HCEC 1CT (cell line): ENCODE data around the gene TSSK1B.
"Not testable (repeated sequence)": the region's sequence is repeated elsewhere in the genome, so short reads cannot be mapped to it uniquely, and the experiment has no call there.

Experiments used
- DNase-seq: peaks from one replicate; pipeline ENCODE4 v3.0.0-alpha.2; 2017

TSSK1B gene

GRCh38 chr5:113434889-113435288, at the start of gene TSSK1B:
TSSK1B (minus strand) TSS chr5:113434989; CDS start chr5:113434839, 150 bp downstream.
- no peak for DNase-seq

- DNase-seq = no peak
Observed at GRCh38 chr5:113480243-113480642, 45.5 kb upstream of the TSSK1B start.

- DNase-seq = no peak
Observed at GRCh38 chr5:113478691-113479090, 43.9 kb upstream of the TSSK1B start.

- no peak for DNase-seq
Observed at GRCh38 chr5:113474100-113474728, 39.4 kb upstream of the TSSK1B start.

GRCh38 chr5:113463032-113463431, 28.2 kb upstream of the TSSK1B start:
- no peak for DNase-seq

GRCh38 chr5:113457106-113457505, 22.3 kb upstream of the TSSK1B start:
- not testable (repeated sequence) for DNase-seq

GRCh38 chr5:113452941-113453340, 18.2 kb upstream of the TSSK1B start:
- DNase-seq = no peak

- no peak for DNase-seq
Observed at GRCh38 chr5:113451797-113452196, 17.0 kb upstream of the TSSK1B start.

GRCh38 chr5:113450929-113451328, 16.1 kb upstream of the TSSK1B start:
- DNase-seq = no peak

GRCh38 chr5:113450462-113450861, 15.7 kb upstream of the TSSK1B start:
- no peak for DNase-seq

- DNase-seq = no peak
Observed at GRCh38 chr5:113448252-113448651, 13.5 kb upstream of the TSSK1B start.

- DNase-seq = no peak
Observed at GRCh38 chr5:113447498-113448050, 12.8 kb upstream of the TSSK1B start.

- no peak for DNase-seq
Observed at GRCh38 chr5:113446358-113446927, 11.7 kb upstream of the TSSK1B start.

- no peak for DNase-seq
Observed at GRCh38 chr5:113437111-113437510, 2.3 kb upstream of the TSSK1B start.

- DNase-seq = no peak
Observed at GRCh38 chr5:113435575-113435974, 786 bp upstream of the TSSK1B start.

GRCh38 chr5:113433862-113434612, 752 bp downstream of the TSSK1B start:
- no peak for DNase-seq

- DNase-seq = no peak
Observed at GRCh38 chr5:113433071-113433470, 1.7 kb downstream of the TSSK1B start.

- no peak for DNase-seq
Observed at GRCh38 chr5:113427871-113428574, 6.8 kb downstream of the TSSK1B start.

GRCh38 chr5:113425909-113426308, 8.9 kb downstream of the TSSK1B start:
- DNase-seq = no peak

GRCh38 chr5:113421693-113422092, 13.1 kb downstream of the TSSK1B start:
- no peak for DNase-seq

GRCh38 chr5:113405530-113405929, 29.3 kb downstream of the TSSK1B start:
- DNase-seq = no peak

- no peak for DNase-seq
Observed at GRCh38 chr5:113404269-113404668, 30.5 kb downstream of the TSSK1B start.

- DNase-seq = not testable (repeated sequence)
Observed at GRCh38 chr5:113397986-113398385, 36.8 kb downstream of the TSSK1B start.
